SK-N-SH treated with all-trans-retinoic acid at 6 μM for 48 hours (cell line): ENCODE results near the gene APOL6.

Source experiments
- ATAC-seq: fragments of 200-7000 bp; cut with Tn5 transposase; 3 replicates; pipeline ENCODE4 v1.9.1; 2020; ENCODE audit warnings: mild to moderate bottlenecking, moderate library complexity
- ARNTL ChIP-seq: fragments of 450-650 bp; formaldehyde crosslinking; IDR thresholded peaks from 2 replicates; pipeline ENCODE4 v1.5.0; 2020; ENCODE audit warnings: low read depth, mild to moderate bottlenecking, moderate library complexity, borderline replicate concordance
- BACH2 ChIP-seq: fragments of 250-450 bp; sonication (Bioruptor Pico); IDR thresholded peaks from 2 replicates; pipeline ENCODE4 v1.9.0; 2021; ENCODE audit warnings: mild to moderate bottlenecking, borderline replicate concordance
- CSDC2 ChIP-seq: fragments of 250-450 bp; sonication (Bioruptor Pico); IDR thresholded peaks from 2 replicates; pipeline ENCODE4 v1.5.0; 2020; ENCODE audit warnings: mild to moderate bottlenecking, moderate library complexity
- CSRNP3 ChIP-seq: fragments of 250-450 bp; sonication (Bioruptor Pico); IDR thresholded peaks from 2 replicates; pipeline ENCODE4 v1.5.1; 2021; ENCODE audit warnings: mild to moderate bottlenecking, moderate library complexity
- GLIS3 ChIP-seq: fragments of 250-450 bp; sonication (Bioruptor Pico); IDR thresholded peaks from 2 replicates; pipeline ENCODE4 v1.5.0; 2020; ENCODE audit warnings: mild to moderate bottlenecking, moderate library complexity
- ISL1 ChIP-seq: fragments of 250-450 bp; sonication (Bioruptor Pico); IDR thresholded peaks from 2 replicates; pipeline ENCODE4 v2.1.2; 2022; ENCODE audit warnings: mild to moderate bottlenecking, moderate library complexity
- OSR1 ChIP-seq: fragments of 250-450 bp; sonication (Bioruptor Pico); IDR thresholded peaks from 2 replicates; pipeline ENCODE4 v1.8.0; 2022; ENCODE audit warnings: moderate library complexity, mild to moderate bottlenecking, inconsistent platforms
- PATZ1 ChIP-seq: fragments of 250-450 bp; sonication (Bioruptor Pico); IDR thresholded peaks from 2 replicates; pipeline ENCODE4 v1.8.0; 2020; ENCODE audit warnings: mild to moderate bottlenecking, moderate library complexity, borderline replicate concordance
- POU6F1 ChIP-seq: fragments of 250-450 bp; sonication (Bioruptor Pico); IDR thresholded peaks from 2 replicates; pipeline ENCODE4 v1.8.0; 2021; ENCODE audit warnings: low read depth, mild to moderate bottlenecking, moderate library complexity, borderline replicate concordance
- SNAI2 ChIP-seq: fragments of 250-450 bp; sonication (Bioruptor Pico); IDR thresholded peaks from 2 replicates; pipeline ENCODE4 v1.5.0; 2020; ENCODE audit warnings: mild to moderate bottlenecking, moderate library complexity
- TCF4 ChIP-seq: fragments of 250-450 bp; sonication (Bioruptor Pico); IDR thresholded peaks from 2 replicates; pipeline ENCODE4 v1.8.0; 2021; ENCODE audit warnings: mild to moderate bottlenecking, moderate library complexity, borderline replicate concordance
- TOX ChIP-seq: fragments of 250-450 bp; sonication (Bioruptor Pico); IDR thresholded peaks from 2 replicates; pipeline ENCODE4 v1.8.0; 2021; ENCODE audit warnings: mild to moderate bottlenecking, moderate library complexity, borderline replicate concordance
- TSHZ2 ChIP-seq: fragments of 250-450 bp; sonication (Bioruptor Pico); IDR thresholded peaks from 2 replicates; pipeline ENCODE4 v1.5.0; 2020; ENCODE audit warnings: mild to moderate bottlenecking, moderate library complexity
- ZC3H10 ChIP-seq: fragments of 250-450 bp; sonication (Bioruptor Pico); IDR thresholded peaks from 2 replicates; pipeline ENCODE4 v1.5.1; 2021; ENCODE audit warnings: mild to moderate bottlenecking, moderate library complexity
- ZFP3 ChIP-seq: fragments of 250-450 bp; sonication (Bioruptor Pico); IDR thresholded peaks from 2 replicates; pipeline ENCODE4 v1.5.0; 2020; ENCODE audit warnings: mild to moderate bottlenecking, moderate library complexity
- ZFP30 ChIP-seq: fragments of 450-650 bp; formaldehyde crosslinking; IDR thresholded peaks from 2 replicates; pipeline ENCODE4 v1.5.0; 2022; ENCODE audit warnings: mild to moderate bottlenecking, moderate library complexity
- ZNF565 ChIP-seq: fragments of 450-650 bp; formaldehyde crosslinking; conservative IDR thresholded peaks from 2 replicates; pipeline ENCODE4 v1.5.0; 2020; ENCODE audit warnings: low read depth, mild to moderate bottlenecking, moderate library complexity
- ZNF70 ChIP-seq: fragments of 450-650 bp; formaldehyde crosslinking; IDR thresholded peaks from 2 replicates; pipeline ENCODE4 v1.5.0; 2020; ENCODE audit warnings: mild to moderate bottlenecking, moderate library complexity
- ZNF8 ChIP-seq: fragments of 450-650 bp; formaldehyde crosslinking; IDR thresholded peaks from 2 replicates; pipeline ENCODE4 v1.5.0; 2020; ENCODE audit warnings: mild to moderate bottlenecking, moderate library complexity
- TF ChIP-seq, protein P1 (sequence below): fragments of 250-450 bp; sonication (Bioruptor Pico); IDR thresholded peaks from 2 replicates; pipeline ENCODE4 v1.5.1; 2020; ENCODE audit warnings: low read depth, mild to moderate bottlenecking, moderate library complexity

APOL6 gene

GRCh38 chr22:35609761-35610160, 38.5 kb upstream of the APOL6 start:
- TF ChIP-seq ZNF8 (CRISPR knock-in tag) (no peak), SNAI2 (CRISPR knock-in tag) (no peak), ZFP3 (CRISPR knock-in tag) (no peak), POU6F1 (CRISPR knock-in tag) (no peak), ARNTL (CRISPR knock-in tag) (no peak), OSR1 (CRISPR knock-in tag) (no peak), ISL1 (CRISPR knock-in tag) (no peak), TOX (CRISPR knock-in tag) (no peak), CSDC2 (no peak), ZNF565 (CRISPR knock-in tag) (no peak), TSHZ2 (CRISPR knock-in tag) (no peak), CSRNP3 (CRISPR knock-in tag) (no peak), ZNF70 (CRISPR knock-in tag) (no peak), TCF4 (CRISPR knock-in tag) (no peak), BACH2 (CRISPR knock-in tag) (no peak)
- TF ChIP-seq, protein P1, sequence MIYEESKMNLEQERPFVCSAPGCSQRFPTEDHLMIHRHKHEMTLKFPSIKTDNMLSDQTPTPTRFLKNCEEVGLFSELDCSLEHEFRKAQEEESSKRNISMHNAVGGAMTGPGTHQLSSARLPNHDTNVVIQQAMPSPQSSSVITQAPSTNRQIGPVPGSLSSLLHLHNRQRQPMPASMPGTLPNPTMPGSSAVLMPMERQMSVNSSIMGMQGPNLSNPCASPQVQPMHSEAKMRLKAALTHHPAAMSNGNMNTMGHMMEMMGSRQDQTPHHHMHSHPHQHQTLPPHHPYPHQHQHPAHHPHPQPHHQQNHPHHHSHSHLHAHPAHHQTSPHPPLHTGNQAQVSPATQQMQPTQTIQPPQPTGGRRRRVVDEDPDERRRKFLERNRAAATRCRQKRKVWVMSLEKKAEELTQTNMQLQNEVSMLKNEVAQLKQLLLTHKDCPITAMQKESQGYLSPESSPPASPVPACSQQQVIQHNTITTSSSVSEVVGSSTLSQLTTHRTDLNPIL (CRISPR knock-in tag), result no peak
- ATAC-seq, result no peak

DNA sequence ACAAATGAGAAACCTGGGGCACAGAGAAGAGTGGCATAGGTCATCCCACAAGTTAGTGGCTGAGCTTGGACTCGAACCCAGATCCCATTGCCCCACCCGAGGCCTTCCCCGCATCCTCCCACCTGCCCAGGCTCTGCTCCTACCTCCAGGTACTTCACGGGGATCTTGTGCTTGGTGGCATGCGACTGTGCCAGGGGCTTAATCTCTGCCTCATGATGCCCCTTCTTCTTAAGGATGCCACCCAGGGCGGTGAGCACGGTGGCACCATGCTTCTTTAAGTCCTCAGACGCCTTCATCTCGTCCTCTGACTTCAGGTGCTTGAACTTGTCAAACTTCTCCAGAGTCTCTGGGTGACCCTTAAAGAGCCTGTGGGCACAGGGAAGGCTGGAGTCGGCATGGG, 37.5 kb upstream of the APOL6 start:
- no peak for ATAC-seq
- TF ChIP-seq ZFP3 (CRISPR knock-in tag), result no peak
- TF ChIP-seq TCF4 (CRISPR knock-in tag), result no peak
- no peak for TF ChIP-seq ZNF8 (CRISPR knock-in tag)
- TF ChIP-seq ZC3H10 (CRISPR knock-in tag), result no peak
- no peak for TF ChIP-seq GLIS3
- no peak for TF ChIP-seq ISL1 (CRISPR knock-in tag)
- no peak for TF ChIP-seq ARNTL (CRISPR knock-in tag)
- no peak for TF ChIP-seq ZFP30 (CRISPR knock-in tag)
- no peak for TF ChIP-seq ZNF565 (CRISPR knock-in tag)

- no peak for TF ChIP-seq TSHZ2 (CRISPR knock-in tag)
- TF ChIP-seq TOX (CRISPR knock-in tag), result no peak
- no peak for TF ChIP-seq ZNF70 (CRISPR knock-in tag)
- no peak for TF ChIP-seq PATZ1
- no peak for TF ChIP-seq SNAI2 (CRISPR knock-in tag)
- ATAC-seq, result no peak
Observed at GRCh38 chr22:35611200-35611890, 36.9 kb upstream of the APOL6 start.
